Measurements from ENCODE around the gene SNX17. TPM values are rescaled to one million over a fixed set of nuclear protein-coding genes. Genes with fewer than 3 reads are reported as not detected.
A peak's percentile ranks its signal among the peaks of the same experiment; 100 is the strongest.

Gene SNX17
- total RNA-seq, 2 donors from 2014 or later = 66.0 to 69.3 TPM

DNA sequence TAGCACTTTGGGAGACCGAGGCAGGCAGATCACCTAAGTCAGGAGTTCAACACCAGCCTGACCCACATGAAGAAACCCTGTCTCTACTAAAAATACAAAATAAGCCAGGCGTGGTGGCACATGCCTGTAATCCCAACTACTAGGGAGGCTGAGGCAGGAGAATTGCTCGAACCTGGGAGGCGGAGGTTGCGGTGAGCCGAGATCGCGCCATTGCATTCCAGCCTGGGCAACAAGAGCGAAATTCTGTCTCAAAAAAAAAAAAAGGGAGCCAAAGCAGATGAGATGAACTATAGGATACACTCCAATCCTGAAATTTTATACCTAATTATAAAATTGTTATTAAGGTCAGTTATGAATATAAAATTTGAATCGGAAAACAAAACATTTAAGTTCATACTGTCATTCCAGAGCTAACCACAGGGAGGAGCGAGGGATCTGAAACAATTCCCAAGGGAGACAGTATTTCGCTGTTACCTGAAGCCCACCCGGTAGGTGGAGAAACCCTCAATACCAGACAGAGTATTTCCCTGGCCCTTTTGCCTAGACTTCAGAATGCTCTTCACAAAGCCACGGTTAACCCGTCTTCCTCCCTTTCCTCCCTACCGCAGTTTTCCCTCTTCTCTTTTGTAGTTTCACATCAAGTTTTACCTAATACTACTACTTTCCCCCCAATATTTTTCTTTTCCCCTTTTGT is 37.5 kb downstream of the SNX17 start:
- no peaks in the 10 kb centered on the region for H3K9me3 ChIP-seq
- H3K4me1 ChIP-seq = peaks cover 0 to 24% of the 10 kb centered on the region in 2 donors
- H3K4me3 ChIP-seq = peak overlapping the region in 1 of 2 donors; percentile 99
- no peak for DNase-seq (ENCODE audit: low spot score)
- TF ChIP-seq, protein P1, sequence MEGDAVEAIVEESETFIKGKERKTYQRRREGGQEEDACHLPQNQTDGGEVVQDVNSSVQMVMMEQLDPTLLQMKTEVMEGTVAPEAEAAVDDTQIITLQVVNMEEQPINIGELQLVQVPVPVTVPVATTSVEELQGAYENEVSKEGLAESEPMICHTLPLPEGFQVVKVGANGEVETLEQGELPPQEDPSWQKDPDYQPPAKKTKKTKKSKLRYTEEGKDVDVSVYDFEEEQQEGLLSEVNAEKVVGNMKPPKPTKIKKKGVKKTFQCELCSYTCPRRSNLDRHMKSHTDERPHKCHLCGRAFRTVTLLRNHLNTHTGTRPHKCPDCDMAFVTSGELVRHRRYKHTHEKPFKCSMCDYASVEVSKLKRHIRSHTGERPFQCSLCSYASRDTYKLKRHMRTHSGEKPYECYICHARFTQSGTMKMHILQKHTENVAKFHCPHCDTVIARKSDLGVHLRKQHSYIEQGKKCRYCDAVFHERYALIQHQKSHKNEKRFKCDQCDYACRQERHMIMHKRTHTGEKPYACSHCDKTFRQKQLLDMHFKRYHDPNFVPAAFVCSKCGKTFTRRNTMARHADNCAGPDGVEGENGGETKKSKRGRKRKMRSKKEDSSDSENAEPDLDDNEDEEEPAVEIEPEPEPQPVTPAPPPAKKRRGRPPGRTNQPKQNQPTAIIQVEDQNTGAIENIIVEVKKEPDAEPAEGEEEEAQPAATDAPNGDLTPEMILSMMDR (IDR thresholded peaks at IDR 0.05) = peak; percentile 15 to 62
- H3K27ac ChIP-seq = no peak overlapping the region
- H3K27me3 ChIP-seq = no peaks in the 10 kb centered on the region
- H3K36me3 ChIP-seq = no peaks in the 10 kb centered on the region

DNA sequence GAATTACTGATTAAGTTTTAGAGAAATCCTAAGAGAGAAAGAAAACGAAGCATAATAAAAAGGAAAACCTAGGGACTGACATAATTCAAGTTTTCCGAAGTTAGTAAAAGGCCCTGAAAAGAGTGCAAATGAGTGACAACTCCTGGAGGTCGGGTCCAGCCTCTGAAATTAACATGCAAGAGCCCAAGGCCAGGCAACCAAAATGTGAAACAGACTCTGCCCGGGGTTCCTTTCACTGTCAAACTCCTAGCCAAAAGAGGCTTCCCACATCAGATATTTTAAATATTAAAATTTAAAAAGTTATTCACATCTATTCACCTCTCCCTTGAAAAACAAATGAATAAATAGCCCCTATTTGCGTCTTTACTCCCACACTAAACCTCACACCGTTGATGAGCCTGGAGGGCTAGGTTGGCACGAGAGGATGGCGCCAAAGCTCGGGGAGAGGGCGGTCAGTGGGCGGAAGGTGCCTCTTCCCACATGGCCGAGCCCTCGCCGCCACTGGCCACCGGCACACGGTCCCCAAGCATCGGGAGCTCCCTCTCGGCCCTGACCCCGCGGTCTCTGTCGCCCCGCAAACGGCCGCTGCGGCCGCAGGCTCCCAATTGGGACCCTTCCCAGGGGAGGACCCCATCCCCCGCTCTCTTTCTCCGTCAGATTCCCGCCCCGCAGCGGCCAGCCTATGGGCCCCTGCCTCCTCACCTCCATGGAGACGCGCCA is 38.3 kb downstream of the SNX17 start:
- no peak for DNase-seq (ENCODE audit: low spot score)
- peak overlapping the region; percentile 83 to 85 for H3K27ac ChIP-seq
- no peaks in the 10 kb centered on the region for H3K9me3 ChIP-seq
- TF ChIP-seq, protein P1 (IDR thresholded peaks at IDR 0.05) = no peak
- H3K36me3 ChIP-seq = no peaks in the 10 kb centered on the region
- H3K4me1 ChIP-seq = peaks cover 0 to 24% of the 10 kb centered on the region in 2 donors
- no peaks in the 10 kb centered on the region for H3K27me3 ChIP-seq
- peak overlapping the region; percentile 89 to 99 for H3K4me3 ChIP-seq

DNA sequence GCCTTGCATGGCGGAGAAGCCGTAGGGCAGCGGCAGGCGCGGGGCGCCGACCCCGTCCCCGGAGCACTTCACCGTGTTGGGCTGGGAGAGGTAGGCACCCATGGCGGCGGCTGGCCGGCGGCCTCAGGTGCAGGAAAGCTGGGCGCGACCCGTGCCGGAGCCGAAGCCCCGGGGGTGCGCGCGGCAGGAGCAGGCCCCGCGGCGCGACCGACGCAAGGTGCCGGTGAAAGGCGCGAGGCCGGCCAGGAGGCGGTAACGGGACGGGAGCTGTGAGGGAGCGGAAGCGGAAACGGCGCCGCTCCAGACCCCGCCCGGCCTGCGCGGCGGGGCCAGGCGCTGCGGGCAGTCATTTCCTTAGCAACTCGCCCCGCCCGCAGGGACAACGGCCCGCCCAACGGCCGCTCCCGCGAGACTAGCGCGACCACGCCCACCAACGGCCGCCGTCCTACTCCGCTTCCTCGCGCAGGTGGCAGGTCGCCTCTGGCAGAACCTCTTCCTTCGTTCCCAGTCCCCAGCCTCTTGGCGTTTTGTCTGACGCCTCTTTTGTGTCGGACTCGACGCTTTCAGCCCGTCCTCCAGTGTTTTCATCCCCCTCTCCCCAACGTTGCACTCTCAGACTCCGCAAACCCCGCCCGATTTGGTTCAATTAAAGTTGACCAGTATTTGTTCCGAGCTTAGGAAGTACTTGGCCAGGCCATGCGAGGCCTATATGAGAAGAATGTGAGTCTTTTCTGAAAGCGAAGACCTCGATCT is 39.1 kb downstream of the SNX17 start, which contains the start of gene PPM1G:
TSS of gene PPM1G (minus strand) at position 271 of the 753 bp plus-strand sequence. CDS start at position 102, 169 bp downstream.
- peaks cover 0 to 24% of the 10 kb centered on the region in 2 donors for H3K4me1 ChIP-seq
- no peaks in the 10 kb centered on the region for H3K9me3 ChIP-seq
- peak within 1 kb of the TSS; percentile 83 to 85 for H3K27ac ChIP-seq
- no peaks in the 10 kb centered on the region for H3K27me3 ChIP-seq
- TF ChIP-seq, protein P1 (IDR thresholded peaks at IDR 0.05) = peak in 1 of 2 donors; percentile 12
- H3K36me3 ChIP-seq = no peaks in the 10 kb centered on the region
- peak within 1 kb of the TSS; percentile 89 to 99 for H3K4me3 ChIP-seq
- DNase-seq (ENCODE audit: low spot score) = peak; percentile 90

DNA sequence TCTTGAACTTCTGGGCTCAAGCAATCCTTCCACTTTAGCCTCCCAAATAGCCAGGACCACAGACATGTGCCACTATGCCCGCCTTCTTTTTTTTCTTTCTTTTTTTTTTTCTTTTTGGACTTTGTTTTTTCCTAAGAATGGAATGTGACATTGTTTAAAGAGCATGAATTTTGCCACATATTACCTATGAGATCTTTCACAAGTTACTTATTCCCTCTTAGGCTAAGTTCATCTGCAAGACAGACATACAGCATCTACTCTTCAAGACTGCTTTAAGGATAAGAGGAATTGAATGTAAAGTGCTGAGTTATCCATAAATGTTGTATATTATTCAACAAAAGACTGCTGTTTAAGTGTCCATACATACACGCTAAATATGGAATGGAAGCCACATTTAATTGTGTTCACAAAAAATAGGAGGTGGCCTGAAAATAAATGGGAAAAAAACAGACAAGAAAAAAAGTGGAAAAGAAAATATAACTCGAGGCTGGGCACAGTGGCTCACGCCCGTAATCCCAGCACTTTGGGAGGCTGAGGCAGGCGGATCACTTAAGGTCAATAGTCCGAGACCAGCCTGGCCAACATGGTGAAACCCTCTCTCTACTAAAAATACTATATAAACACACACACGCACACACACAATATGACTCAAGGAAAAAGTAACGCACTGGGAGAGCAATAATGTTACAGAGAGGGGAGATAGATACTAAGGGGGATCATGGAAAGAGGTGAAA is 42.2 kb downstream of the SNX17 start:
- TF ChIP-seq, protein P1 (IDR thresholded peaks at IDR 0.05) = no peak

DNA sequence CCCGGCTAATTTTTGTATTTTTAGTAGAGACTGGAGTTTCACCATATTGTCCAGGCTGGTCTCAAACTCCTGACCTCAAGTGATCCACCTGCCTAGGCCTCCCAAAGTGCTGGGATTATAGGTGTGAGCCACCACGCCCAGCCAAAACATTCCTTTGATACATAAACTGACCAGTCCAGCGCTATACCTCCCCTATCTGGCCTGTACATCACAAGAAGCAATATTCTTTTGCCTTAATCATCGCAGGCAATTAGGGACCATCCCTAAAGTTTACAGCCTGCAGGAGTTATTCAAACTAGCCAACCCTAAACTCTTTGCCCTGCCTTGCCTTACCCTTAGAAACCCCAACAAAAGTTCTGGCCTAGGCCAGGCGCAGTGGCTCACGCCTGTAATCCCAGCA is 45.7 kb downstream of the SNX17 start:
- Histone ChIP-seq H3K27ac (no peak overlapping the region), H3K36me3 (no peaks in the 10 kb centered on the region), H3K9me3 (no peaks in the 10 kb centered on the region), H3K27me3 (no peaks in the 10 kb centered on the region), H3K4me1 (no peaks in the 10 kb centered on the region), H3K4me3 (no peak overlapping the region)
- TF ChIP-seq, protein P1 (IDR thresholded peaks at IDR 0.05) = no peak
- DNase-seq (ENCODE audit: low spot score) = no peak

More for the DNA sequence above, 42.2 kb downstream of the SNX17 start:
- DNase-seq (ENCODE audit: low spot score) = no peak
- H3K27ac ChIP-seq = no peak overlapping the region
- no peaks in the 10 kb centered on the region for H3K27me3 ChIP-seq
- peaks cover 0 to 20% of the 10 kb centered on the region in 2 donors for H3K4me1 ChIP-seq
- no peak overlapping the region for H3K4me3 ChIP-seq
- H3K36me3 ChIP-seq = no peaks in the 10 kb centered on the region
- H3K9me3 ChIP-seq = no peaks in the 10 kb centered on the region

All from right atrium auricular region (tissue), 2 donors.